NCI-H446 treated with DMSO at 0.1 percent for 48 hours (cell line): ENCODE measurements around the gene TAS1R3.

Experiments
- DNase-seq: peaks from one replicate; lab custom pipeline; 2025; lab: John Stamatoyannopoulos, UW

The TAS1R3 gene

DNA sequence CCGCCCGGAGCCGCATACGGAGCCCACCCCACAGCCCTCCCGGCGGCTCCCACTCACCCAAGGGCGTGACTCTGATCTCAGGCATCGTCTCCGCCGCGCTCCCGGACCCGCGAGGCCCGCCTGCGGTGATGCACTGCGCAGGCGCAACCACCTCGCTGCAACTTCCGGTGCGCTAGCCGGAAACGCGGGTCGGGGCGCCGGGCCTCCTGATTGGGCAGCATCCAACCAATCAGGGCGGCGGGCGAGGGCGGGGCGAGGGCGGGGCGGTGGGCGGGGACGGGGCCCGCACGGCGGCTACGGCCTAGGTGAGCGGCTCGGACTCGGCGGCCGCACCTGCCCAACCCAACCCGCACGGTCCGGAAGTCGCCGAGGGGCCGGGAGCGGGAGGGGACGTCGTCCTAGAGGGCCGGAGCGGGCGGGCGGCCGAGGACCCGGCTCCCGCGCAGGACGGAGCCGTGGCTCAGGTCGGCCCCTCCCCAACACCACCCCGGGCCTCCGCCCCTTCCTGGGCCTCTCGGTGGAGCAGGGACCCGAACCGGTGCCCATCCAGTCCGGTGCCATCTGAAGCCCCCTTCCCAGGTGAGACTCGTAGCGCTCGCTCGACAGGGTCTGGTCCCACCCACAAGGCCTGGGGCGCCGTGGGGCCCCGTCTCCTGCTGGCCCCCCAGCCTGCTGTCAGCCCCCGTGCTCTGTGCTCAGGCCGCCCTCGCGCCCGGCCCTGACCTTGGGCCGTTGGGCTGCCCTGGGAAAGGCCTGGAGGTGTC is 6.4 kb upstream of the TAS1R3 start, which contains the start of the genes CPTP and INTS11:
CPTP (plus strand) TSS at position 279 of the 764 bp plus-strand sequence. CDS start 2,109 bp downstream, outside the sequence.
INTS11 (minus strand) TSS at position 137 of the 764 bp plus-strand sequence; CDS start at position 85, 52 bp downstream.
- peak; percentile 74 for DNase-seq

DNA sequence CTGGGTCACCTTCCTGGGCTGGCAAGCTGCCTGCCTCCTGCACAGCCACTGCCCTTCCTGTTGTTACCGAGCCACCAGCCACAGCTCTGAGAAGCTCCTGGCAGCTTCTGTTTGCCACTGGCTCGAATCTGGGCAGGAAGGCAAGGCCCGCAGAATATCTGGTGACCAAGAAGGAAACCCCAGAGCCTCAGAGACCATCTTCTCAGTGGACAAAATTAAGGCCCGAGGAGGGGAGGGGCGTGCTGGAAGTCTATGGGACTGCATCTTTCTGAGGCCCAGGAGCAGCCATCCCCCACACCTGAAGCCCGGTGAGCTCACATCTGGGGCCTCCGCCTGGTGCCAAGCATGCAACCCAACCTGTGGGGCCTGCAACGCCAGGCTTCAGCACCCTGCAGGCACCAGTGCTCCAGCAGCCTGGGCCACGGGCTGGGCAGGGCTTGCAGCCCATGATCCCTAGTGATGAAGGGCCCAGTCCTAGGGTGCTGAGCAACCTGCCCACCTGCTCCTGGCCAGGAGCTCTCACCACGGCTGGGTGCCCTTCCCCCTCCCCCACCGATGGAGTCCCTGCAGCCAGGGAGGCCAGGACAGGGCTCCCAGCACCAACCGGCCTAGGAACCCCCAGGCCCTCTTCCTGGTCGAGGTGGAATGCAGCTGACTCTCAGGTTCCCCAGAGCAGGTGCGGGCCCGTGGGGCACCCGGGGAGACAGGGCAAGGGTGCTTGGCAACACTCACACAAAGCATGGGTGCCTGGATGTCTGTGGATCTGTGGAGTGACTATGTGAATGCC is 5.6 kb upstream of the TAS1R3 start:
- no peak for DNase-seq

GRCh38 chr1:1326075-1326605 is 4.9 kb upstream of the TAS1R3 start:
- DNase-seq, result no peak

DNA sequence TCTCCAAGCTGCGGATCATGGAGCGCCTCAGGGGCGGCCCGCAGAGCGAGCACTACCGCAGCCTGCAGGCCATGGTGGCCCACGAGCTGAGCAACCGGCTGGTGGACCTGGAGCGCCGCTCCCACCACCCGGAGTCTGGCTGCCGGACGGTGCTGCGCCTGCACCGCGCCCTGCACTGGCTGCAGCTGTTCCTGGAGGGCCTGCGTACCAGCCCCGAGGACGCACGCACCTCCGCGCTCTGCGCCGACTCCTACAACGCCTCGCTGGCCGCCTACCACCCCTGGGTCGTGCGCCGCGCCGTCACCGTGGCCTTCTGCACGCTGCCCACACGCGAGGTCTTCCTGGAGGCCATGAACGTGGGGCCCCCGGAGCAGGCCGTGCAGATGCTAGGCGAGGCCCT is 3.8 kb upstream of the TAS1R3 start:
- no peak for DNase-seq

GRCh38 chr1:1328254-1328653 is 2.8 kb upstream of the TAS1R3 start:
- no peak for DNase-seq

DNA sequence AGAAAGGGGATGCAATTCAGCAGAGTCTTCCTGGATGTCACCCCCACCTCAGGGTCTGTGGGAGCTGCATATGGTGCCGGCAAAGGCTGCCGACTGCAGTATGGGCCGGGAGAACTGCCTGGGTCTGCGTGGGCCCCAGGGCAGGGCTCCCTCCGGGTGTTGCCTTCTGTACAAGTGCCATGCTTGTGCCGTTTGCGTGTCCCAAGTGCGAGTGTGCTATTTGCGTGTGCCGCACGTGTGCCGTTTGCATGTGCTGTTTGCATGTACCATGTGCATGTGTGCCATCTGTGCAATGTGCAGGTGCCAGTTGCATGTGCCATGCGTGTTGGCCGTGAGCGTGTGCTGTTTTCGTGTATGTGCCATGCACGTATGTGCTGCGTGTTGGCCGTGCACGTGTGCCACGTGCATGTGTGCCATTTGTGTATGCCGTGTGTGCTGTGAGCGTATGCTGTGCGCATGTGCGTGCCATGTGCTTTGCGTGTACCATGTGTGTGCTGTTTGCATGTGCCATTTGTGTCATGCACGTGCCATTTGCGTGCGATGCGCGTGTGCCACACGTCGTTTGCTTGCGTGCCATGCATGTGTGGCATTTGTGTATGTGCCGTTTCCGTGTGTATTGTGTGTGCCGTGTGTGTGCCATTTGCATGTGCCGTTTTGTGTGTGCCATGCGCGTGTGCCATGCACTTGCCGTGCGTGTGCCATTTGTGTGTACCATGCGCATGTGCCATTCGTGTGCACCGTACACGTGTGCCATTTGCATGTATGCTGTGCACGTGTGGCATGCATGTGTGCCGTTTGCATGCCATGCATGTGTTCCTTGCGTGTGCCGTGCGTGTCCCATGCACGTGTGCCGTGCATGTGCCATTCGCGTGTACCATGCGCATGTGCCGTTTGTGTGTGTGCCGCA is 1.5 kb upstream of the TAS1R3 start:
- no peak for DNase-seq

GRCh38 chr1:1330366-1331067 is 563 bp upstream of the TAS1R3 start:
- DNase-seq, result no peak

GRCh38 chr1:1332031-1332755 is 1.1 kb downstream of the TAS1R3 start:
- DNase-seq, result no peak

DNA sequence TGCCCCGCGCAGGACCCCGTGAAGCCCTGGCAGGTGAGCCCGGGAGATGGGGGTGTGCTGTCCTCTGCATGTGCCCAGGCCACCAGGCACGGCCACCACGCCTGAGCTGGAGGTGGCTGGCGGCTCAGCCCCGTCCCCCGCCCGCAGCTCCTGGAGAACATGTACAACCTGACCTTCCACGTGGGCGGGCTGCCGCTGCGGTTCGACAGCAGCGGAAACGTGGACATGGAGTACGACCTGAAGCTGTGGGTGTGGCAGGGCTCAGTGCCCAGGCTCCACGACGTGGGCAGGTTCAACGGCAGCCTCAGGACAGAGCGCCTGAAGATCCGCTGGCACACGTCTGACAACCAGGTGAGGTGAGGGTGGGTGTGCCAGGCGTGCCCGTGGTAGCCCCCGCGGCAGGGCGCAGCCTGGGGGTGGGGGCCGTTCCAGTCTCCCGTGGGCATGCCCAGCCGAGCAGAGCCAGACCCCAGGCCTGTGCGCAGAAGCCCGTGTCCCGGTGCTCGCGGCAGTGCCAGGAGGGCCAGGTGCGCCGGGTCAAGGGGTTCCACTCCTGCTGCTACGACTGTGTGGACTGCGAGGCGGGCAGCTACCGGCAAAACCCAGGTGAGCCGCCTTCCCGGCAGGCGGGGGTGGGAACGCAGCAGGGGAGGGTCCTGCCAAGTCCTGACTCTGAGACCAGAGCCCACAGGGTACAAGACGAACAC is 1.8 kb downstream of the TAS1R3 start:
- no peak for DNase-seq

DNA sequence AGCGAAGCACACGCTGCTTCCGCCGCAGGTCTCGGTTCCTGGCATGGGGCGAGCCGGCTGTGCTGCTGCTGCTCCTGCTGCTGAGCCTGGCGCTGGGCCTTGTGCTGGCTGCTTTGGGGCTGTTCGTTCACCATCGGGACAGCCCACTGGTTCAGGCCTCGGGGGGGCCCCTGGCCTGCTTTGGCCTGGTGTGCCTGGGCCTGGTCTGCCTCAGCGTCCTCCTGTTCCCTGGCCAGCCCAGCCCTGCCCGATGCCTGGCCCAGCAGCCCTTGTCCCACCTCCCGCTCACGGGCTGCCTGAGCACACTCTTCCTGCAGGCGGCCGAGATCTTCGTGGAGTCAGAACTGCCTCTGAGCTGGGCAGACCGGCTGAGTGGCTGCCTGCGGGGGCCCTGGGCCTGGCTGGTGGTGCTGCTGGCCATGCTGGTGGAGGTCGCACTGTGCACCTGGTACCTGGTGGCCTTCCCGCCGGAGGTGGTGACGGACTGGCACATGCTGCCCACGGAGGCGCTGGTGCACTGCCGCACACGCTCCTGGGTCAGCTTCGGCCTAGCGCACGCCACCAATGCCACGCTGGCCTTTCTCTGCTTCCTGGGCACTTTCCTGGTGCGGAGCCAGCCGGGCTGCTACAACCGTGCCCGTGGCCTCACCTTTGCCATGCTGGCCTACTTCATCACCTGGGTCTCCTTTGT is 2.6 kb downstream of the TAS1R3 start:
- DNase-seq, result no peak

DNA sequence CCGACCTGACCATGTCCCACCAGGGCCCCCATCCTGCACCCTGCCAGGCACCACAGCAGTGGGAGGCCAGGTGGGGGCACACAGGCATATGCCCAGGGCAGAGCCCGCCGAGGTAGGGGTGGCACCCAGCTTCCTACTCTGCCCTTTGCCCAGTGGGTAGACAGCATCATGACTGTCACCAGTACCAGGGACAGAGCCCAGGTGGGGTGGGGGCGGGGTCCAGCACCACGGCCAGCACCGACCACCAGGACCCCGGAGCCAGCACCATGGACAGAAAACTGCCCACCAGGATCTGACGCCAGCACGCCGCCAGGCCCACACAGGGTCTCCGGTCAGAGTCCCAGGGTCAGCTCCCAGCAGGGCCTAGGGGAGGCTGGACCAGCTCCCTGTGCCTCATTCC is 3.8 kb downstream of the TAS1R3 start:
- no peak for DNase-seq

DNA sequence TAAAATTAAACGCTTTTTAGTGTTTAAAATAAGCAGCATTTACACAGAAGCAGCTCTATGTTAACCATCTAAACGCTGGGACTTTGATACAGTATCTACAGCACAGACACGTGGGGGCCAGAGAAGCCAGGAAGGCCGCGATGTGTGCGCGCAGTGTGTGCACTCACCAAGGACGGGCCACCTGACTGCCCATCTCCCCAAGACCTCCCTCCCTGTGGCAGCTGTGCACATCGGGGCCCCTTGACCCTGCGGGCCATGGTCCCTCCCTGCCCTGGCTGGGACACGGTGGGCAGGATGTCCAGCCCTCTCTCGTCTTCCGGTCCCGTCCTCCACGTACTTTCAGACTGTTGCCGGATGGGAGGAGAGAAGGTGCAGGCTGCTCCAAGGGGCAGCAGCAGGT is 4.2 kb downstream of the TAS1R3 start:
- no peak for DNase-seq

- DNase-seq, result no peak
These were observed 4.7 kb downstream of the TAS1R3 start for GRCh38 chr1:1335792-1336248.

- DNase-seq, result no peak
These were observed 5.4 kb downstream of the TAS1R3 start for GRCh38 chr1:1336446-1336845.

- no peak for DNase-seq
These were observed 6.1 kb downstream of the TAS1R3 start for GRCh38 chr1:1336931-1337792.

DNA sequence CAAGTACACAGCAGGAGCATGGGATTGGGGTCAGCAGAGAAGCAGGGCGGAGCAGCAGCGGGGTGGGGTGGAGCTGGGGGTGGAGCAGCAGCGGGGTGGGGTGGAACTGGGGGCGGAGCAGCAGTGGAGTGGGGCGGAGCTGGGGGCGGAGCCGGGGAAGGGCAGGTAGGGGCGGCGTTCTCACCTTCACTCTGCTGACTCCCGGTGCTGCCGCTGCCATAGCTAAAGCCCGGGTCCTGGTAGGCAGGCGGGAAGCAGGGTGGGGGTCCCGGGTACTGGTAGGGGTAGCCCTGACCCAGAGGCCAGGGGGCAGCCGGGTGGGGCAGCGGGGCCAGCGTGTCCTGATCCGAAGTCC is 6.7 kb downstream of the TAS1R3 start:
- no peak for DNase-seq

- DNase-seq, result no peak
These were observed 7.2 kb downstream of the TAS1R3 start for GRCh38 chr1:1338278-1338677.

DNA sequence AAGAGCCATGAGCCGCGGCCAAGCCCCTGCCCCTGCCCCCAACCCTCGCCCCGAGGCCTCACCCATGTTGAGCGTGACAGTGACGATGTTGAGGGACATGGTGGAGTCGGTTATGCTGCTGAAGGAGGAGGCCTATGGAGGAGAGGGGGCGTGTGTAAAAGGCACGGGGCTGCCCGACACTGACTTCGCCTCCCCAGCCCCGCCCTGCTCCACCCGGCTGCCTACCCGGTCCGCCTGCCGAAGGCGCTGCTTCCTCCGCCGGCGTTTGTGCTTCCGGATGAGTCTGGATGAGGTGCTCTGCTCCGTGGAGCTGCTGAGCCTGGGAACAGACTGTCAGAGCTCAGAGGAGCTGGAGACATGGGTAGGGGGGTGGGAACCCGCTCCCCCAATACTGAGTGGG is 9.1 kb downstream of the TAS1R3 start:
- no peak for DNase-seq
